ENCODE results near the gene CCL27.
A peak's percentile ranks its signal among the peaks of the same experiment; 100 is the strongest.

Gene CCL27, protein sequence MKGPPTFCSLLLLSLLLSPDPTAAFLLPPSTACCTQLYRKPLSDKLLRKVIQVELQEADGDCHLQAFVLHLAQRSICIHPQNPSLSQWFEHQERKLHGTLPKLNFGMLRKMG

DNA sequence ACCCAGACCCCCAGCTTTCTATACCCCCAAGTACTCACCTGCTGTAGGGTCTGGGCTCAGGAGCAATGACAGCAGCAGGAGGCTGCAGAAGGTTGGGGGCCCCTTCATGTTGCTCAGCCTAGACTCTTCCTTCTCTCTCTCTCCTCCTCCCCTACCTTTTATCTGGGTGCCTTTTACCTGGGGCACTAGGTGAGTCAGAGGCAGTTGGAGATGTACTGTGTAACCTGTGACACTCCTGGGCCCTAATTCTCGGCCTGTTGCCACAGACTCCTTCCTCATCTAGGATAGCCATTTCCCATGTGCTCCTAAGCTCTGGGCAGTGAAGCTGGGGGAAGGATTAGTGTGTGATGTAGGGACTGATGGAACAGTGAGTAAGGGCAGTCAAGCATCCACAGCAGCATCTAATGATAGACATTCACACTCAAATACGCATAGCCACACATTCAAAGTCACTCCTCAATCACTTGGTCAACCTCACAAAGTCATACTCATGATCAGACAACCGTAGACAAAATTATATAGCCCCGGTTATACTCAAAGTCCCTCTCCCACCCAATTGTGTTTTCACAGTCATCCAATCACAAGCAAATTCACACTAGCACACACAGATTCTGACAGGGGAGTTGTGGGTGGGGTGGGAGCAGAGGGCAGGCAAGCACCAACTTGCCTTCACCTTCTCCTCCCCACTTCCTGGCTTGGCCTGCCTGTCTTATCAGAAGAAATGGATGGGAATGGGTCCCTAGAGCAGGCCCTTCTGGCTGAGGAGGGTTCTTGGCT is at the start of gene CCL27:
Gene CCL27 (minus strand): TSS at position 132 of the 777 bp plus-strand sequence. CDS start 24 bp downstream, at position 108.
- no peak for DNase-seq

GRCh38 chr9:34712140-34712539 is 49.7 kb upstream of the CCL27 start:
- no peak for DNase-seq

DNA sequence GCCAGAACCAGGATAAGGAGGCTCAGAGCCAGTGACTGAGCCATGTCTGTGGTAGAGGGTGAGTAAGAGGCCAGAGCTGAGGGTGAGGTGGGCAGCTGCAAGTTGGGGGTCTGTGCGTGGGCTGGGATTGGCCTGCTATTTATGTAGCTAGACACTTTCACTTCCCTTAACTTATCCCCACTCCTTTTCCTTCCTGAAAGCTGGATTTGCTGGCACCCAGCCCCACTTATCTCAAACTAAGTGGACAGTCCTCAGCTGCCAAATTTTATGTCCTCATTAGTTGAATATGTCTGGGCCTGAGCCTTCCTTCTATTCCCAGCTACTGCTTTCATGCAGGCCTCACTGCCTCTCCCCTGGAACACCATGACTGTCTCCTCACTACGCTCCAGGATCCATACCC is 47.6 kb upstream of the CCL27 start, which contains the start of gene CCL21:
Gene CCL21 (minus strand): TSS at position 114 of the 400 bp plus-strand sequence. CDS start 70 bp downstream, at position 44.
- DNase-seq, result no peak

GRCh38 chr9:34709196-34709978 is 46.9 kb upstream of the CCL27 start:
- no peak for DNase-seq

- no peak for DNase-seq
These were observed 44.7 kb upstream of the CCL27 start for GRCh38 chr9:34707130-34707529.

DNA sequence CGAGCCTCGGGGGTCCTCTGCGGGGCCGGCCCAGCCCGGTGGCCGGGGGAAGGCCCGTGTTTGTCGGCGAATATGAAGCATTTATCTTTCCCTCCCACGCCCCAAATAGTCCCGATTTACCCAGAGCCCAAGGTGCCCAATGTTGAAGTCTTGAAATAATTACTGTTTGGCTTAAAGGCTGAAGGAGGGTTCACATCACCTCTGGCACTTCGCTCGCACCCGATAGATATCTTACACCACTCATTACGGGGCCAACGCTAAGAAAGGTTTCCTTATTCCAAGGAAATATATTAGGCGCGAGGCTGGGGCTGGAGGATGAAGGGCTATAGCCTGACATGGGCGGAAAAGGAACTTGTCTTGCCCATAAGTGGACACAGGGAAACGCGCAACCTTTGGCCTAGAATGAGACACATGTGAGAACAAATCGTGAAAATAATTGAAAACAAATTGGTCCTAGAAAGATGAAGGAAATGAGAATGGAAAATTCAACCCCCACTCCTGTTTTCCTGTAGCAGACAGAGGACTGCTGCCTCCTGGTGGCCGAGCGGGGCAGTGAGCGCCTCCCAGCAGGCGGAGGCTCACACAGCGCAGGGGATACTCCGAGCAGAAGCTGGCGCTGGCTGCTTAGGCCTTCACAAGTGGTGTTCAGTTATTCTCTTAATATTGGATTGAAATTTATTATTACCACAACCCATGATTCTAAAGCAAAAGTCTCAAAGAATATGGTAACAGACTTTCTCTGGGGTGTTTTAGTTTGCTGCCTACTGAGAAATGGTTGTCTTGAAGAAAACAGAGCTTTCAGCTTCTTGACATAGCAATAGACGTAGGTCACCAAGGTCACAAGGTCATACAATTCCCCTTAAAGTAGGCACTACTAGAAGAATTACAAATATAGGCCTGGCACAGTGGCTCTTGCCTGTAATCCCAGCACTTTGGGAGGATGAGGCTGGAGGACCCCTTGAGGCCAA is 39.6 kb upstream of the CCL27 start:
- DNase-seq, result peak; percentile 50

DNA sequence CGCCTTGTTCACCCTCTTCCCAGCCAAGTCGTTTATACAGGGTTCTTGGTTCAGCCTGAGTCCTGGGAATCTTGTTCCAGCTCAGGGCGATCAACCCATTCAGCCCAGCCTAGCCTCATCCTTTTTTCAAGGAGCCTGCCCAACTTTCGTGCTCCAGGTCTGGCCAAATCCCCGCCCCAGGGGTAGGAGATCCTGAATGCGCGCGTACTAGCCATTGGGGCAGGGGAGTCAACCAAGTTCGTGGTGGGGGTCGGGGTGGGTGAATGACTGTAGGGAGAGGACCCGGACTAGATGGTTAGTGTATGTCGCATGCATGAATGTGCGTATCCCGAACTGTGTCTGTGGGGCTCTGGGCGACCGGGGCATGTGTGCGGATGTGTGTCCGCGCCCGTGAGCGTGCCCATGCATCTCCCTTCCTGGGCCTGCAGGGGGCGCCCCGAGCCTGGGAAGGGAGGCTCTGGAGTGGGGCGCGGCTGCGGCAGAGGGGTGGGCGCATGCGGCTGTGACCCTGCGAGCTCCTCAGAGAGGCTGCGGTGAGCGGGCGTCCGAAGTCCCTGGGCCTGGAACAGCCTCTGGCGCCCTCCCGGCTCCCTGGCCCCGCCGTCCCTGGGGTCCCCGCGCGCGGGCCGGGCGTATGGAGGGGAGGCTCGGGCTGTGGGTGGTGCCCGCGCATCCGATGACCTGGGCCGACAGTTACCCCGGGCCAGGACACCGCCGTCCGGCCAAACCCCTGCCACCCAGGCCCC is 38.7 kb upstream of the CCL27 start:
- DNase-seq, result peak; percentile 48

- DNase-seq, result no peak
These were observed 32.4 kb upstream of the CCL27 start for GRCh38 chr9:34694811-34695210.

DNA sequence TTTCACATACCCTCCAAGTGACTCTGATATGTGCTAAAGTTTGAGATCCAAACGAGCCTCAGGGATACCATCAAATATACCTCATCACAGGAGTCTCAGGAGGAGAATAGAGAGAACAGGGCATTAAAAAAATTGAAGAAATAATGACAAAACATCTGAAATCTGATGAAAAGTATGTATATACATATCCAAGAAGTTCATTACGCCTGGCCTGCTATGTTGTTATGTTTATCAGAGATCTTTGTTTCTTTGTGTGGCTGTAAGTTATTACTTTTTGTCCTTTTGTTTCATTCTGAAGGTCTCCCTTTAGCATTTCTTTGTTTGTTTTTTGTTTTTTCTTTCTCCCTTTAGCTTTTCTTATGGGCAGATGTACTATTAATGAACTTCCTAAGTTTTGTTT is 31.1 kb upstream of the CCL27 start:
- DNase-seq, result no peak

DNA sequence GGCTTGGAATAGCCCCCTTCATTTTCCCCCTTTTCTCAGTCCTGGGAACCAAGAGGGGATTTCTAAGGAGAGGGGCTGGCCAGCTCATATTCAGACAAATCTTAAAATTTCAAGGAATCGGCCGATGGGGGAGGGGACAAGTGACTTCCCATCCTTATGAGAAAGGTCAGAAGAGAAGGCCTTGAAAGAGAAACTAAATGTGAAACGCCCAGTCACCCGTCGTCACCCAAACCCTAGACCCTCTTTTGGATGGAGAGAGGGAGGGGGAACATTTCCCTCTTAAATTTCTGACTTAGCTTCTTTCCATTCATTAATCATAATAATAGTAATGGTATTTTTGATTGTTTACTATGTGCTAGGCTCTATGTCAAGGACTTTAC is 29.5 kb upstream of the CCL27 start:
- DNase-seq, result no peak

DNA sequence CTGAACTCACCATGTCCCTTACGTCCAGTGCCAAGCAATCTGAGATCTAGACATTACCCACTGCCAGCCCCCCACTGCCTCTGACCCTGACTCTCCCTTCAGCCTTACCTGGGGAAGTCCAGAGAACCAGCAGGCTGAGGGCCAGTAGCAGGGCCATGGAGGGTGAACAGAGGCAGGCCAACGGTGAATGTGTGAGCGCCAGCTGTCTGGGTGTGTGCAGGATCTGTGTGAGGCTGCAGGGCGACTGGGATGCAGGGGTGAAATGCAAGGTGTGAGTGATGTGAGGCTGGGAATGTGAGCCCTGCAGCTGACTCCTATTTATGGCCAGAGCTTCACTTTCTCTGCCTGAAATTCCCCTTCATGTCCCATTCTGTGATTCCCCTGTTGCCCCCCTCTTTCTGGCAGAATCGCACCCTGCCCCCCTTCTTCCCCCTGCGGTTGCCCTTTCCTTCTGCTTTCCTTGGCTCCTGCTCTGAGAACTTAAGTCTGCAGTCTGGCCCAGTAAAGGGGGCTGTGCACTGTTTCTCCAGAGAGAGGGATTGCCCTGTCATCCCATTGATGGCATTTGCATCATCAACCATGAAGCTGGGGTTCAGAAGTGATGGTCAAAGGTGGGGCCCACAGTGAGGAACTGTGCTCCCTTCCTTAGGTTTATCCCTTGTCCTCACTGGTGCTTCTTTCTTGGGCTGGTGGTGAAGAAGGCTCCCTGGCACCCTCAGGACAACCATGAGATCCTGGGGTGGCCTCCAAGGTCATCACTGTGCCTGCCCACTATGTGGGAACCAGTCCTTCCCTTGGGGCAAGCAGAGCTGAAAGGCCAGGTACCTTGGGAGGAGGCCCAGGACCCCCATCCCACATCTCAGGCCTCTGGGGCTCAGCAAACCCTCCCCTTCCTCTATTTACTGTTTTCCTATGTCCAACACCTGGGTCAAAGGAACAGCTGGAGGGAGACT is 28.8 kb upstream of the CCL27 start, which contains the start of gene CCL19:
Gene CCL19 (minus strand): TSS at position 294 of the 953 bp plus-strand sequence. CDS start 137 bp downstream, at position 157.
- DNase-seq, result no peak

DNA sequence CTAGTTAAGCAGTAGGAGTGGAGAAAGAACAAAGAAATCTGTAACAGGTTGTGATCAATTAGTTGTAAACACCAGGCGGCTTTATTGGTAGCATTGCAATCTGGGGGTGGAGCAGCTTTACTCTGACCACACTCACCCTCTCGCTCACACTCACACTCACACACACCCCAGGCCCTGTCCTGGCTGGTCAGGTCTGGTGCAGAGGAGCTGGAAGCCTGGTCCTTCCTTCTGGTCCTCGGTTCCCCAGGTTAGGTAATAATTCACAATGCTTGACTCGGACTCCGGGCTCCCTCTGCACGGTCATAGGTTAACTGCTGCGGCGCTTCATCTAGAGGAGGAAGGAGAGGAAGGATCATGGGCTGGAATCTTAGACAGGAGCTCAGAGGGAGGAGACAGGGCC is 27.1 kb upstream of the CCL27 start:
- no peak for DNase-seq

DNA sequence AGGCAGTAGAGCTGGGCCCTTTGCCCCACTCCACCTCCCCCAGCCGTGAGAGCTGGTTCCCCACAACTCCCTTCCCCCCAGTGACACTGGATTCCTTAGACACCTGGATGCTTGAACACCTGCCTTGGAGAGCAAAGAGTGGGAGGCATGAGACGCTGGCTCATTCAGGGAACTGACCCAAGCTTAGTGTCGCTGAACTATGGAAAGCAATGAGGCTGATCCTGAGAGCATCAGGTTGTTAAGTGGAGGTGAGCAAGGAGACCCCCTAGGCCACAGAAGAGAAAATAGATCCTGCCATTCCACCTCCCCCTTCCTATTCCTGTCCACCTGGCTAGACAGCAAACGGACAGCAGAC is 26.6 kb upstream of the CCL27 start:
- no peak for DNase-seq

DNA sequence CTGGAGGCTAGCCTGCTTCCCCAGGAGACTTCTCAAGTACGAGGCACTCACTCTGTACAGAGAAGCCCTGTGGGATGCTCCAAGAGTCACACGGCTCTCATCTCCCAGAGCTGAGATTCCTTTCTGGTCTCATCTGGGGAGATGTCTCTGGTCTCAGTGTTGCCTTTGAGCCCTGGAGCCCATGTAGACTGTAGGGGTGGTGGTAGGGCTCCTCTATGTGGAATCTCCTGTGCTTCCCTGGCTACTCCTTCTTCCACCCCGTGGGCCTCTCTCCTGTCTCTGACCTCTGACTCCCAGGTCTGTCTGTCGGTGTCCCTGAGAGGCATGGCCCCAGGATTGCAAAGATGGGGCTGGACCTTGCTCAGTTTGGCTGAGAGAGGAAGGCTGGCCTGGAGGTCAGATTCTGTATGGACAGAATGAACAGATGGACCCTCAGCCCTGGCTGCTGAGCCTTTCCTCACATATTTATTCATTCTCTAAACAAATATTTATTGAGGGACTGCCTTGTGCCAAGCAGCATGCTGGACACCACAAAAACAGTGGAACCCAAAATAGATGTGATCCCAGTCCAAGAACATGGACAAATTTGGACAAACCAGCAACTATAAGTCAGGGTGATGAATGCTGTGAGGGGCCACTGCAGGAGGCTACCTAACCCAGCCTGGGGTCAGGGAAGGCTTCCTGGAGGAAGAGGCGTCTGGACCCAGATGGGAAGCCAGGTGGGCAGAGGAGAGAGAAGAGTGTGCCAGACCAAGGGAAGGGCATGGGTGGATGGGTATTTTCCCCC is 26.1 kb upstream of the CCL27 start:
- DNase-seq, result no peak

- DNase-seq, result no peak
These were observed 25.0 kb upstream of the CCL27 start for GRCh38 chr9:34687276-34688030.

GRCh38 chr9:34686732-34687131 is 24.3 kb upstream of the CCL27 start:
- DNase-seq, result no peak

- DNase-seq, result no peak
These were observed 23.8 kb upstream of the CCL27 start for GRCh38 chr9:34686231-34686630.

GRCh38 chr9:34685591-34685990 is 23.1 kb upstream of the CCL27 start:
- DNase-seq, result no peak

DNA sequence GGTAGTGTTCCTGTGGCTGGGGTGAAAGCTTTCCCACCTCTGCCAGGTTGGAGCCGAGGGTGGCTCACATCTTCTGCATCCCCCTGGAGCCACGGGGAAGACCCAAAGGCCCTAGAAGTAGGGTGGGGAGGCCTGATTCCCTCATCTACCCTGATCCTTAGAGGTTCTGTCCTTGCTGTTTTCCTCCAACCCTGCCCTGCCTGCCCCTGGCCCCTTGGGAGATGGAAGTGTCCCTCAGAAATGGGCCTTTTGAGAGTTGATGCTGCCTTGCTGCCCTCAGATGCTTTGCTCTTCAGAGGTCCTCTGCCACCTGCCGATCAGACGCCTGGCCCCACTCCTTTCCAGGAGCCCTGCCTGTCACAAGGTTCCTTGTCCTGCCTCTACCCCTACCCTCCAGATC is 22.4 kb upstream of the CCL27 start:
- DNase-seq, result no peak

Measured in kidney glomerular epithelial cell (primary cell).